ENCODE data around the gene PRKG1.

PRKG1 gene

DNA sequence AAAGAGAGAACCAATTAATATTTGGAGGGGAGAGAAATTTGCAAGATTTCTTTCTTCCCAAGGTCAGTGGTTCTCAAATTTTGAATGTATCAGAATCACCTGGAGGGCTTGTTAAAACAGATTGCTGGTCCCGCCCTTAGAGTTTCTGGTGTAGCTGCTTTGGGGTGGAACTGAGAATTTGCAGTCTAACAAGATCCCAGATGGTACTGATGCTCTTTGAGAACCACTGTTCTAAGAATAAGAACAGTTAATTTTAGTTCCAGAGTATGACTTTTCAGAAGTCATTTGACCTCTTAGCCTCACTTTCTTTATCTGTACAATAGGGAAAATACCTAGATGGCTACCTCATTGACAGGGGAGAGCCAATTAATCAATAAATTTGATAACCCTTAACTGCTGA lies 161.6 kb downstream of the PRKG1 start:
- WGBS (ENCODE audit: insufficient coverage): 86% methylated on average over 1 of the region's 1 CpG
- Histone ChIP-seq H3K9me3 (ENCODE audit: control extremely low read depth in 1 of 5, control insufficient read depth in 4 of 5, insufficient read depth in 2 of 5, low read depth in 1 of 5, low read length in 4 of 5) (no peaks in the 10 kb centered on the region), H3K4me3 (ENCODE audit: control insufficient read depth in 1 of 7, extremely low read depth in 1 of 7, insufficient read depth in 4 of 7, low read depth in 2 of 7, low read length in 6 of 7) (no peak overlapping the region), H3K36me3 (ENCODE audit: control insufficient read depth in 4 of 4, insufficient read depth in 4 of 4, low read length in 3 of 4) (no peaks in the 10 kb centered on the region), H3K27ac (ENCODE audit: insufficient read depth in 1 of 2, low read depth in 1 of 2, low read length in 2 of 2, poor library complexity in 1 of 2, severe bottlenecking in 2 of 2) (no peak overlapping the region), H3K4me1 (ENCODE audit: control extremely low read depth in 1 of 4, control insufficient read depth in 4 of 4, insufficient read depth in 4 of 4, low read length in 3 of 4) (peaks cover 0 to 6% (median 0%) of the 10 kb centered on the region in 4 experiments), H3K27me3 (replicated peaks in 2 of 5; ENCODE audit: control insufficient read depth in 4 of 5, insufficient read depth in 5 of 5, low read length in 4 of 5) (no peaks in the 10 kb centered on the region)
- POLR2A ChIA-PET: no interaction called here
- no peak for DNase-seq
- CTCF ChIA-PET: no interaction called here

DNA sequence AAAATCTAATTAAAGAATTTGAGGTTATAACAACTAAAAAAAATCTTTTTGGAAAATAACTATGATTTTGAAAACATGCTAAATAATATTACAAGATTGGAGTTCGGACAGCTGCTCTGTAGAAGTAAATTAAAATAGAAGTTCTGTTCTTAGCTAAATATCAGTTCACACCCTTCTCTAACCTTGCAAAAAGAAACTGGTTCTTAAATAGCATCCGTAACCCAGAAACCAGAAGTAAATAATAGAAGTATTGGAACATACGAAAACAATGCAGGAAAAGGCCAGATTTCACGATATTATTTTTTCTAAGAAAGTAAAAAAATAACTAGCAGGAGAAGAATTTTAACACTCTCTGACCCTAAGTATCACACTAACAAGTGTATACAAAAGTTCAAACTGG lies 164.7 kb downstream of the PRKG1 start:
- no peak overlapping the region for H3K27ac ChIP-seq (ENCODE audit: insufficient read depth in 1 of 2, low read depth in 1 of 2, low read length in 2 of 2, poor library complexity in 1 of 2, severe bottlenecking in 2 of 2)
- ChIA-PET POLR2A (no interaction called here), CTCF (no interaction called here)
- WGBS (ENCODE audit: insufficient coverage): no CpG with 5 or more reads among the region's 4 CpGs
- no peak overlapping the region for H3K4me3 ChIP-seq (ENCODE audit: control insufficient read depth in 1 of 7, extremely low read depth in 1 of 7, insufficient read depth in 4 of 7, low read depth in 2 of 7, low read length in 6 of 7)
- H3K4me1 ChIP-seq (ENCODE audit: control extremely low read depth in 1 of 4, control insufficient read depth in 4 of 4, insufficient read depth in 4 of 4, low read length in 3 of 4): peaks cover 0 to 3% (median 0%) of the 10 kb centered on the region in 4 experiments
- DNase-seq: no peak
- H3K36me3 ChIP-seq (ENCODE audit: control insufficient read depth in 4 of 4, insufficient read depth in 4 of 4, low read length in 3 of 4): no peaks in the 10 kb centered on the region
- H3K9me3 ChIP-seq (ENCODE audit: control extremely low read depth in 1 of 5, control insufficient read depth in 4 of 5, insufficient read depth in 2 of 5, low read depth in 1 of 5, low read length in 4 of 5): no peaks in the 10 kb centered on the region
- no peaks in the 10 kb centered on the region for H3K27me3 ChIP-seq (replicated peaks in 2 of 5; ENCODE audit: control insufficient read depth in 4 of 5, insufficient read depth in 5 of 5, low read length in 4 of 5)

- H3K9me3 ChIP-seq (ENCODE audit: control extremely low read depth in 1 of 5, control insufficient read depth in 4 of 5, insufficient read depth in 2 of 5, low read depth in 1 of 5, low read length in 4 of 5): no peaks in the 10 kb centered on the region
- ChIA-PET CTCF (no interaction called here), POLR2A (no interaction called here)
- DNase-seq: no peak
- no peak overlapping the region for H3K27ac ChIP-seq (ENCODE audit: insufficient read depth in 1 of 2, low read depth in 1 of 2, low read length in 2 of 2, poor library complexity in 1 of 2, severe bottlenecking in 2 of 2)
- no peak overlapping the region for H3K4me3 ChIP-seq (ENCODE audit: control insufficient read depth in 1 of 7, extremely low read depth in 1 of 7, insufficient read depth in 4 of 7, low read depth in 2 of 7, low read length in 6 of 7)
- peaks cover 0 to 27% (median 17%) of the 10 kb centered on the region in 4 experiments for H3K4me1 ChIP-seq (ENCODE audit: control extremely low read depth in 1 of 4, control insufficient read depth in 4 of 4, insufficient read depth in 4 of 4, low read length in 3 of 4)
- no peaks in the 10 kb centered on the region for H3K36me3 ChIP-seq (ENCODE audit: control insufficient read depth in 4 of 4, insufficient read depth in 4 of 4, low read length in 3 of 4)
- 100% methylated on average over 1 of the region's 1 CpG for WGBS (ENCODE audit: insufficient coverage)
- H3K27me3 ChIP-seq (replicated peaks in 2 of 5; ENCODE audit: control insufficient read depth in 4 of 5, insufficient read depth in 5 of 5, low read length in 4 of 5): no peaks in the 10 kb centered on the region
These were observed 167.2 kb downstream of the PRKG1 start for GRCh38 chr10:51241461-51241860.

DNA sequence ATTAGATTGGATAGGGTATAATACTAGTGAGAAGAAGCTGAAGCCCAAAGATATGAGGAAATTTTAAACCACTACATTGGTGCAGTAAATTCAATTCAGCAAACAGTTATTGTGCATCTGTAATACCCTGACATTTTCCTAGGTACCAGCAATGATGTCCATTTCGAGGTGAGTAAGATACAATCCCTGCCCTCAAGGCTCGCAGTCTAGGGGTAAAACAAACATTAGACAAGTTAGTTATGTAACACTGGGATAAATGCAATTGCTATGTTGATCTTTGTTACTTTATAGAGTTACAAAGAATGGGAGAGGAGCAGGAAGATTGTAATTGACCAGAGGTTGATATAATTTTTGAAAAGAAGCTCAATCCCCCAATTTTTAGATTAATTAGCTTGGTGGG lies 168.1 kb downstream of the PRKG1 start:
- Histone ChIP-seq H3K9me3 (ENCODE audit: control extremely low read depth in 1 of 5, control insufficient read depth in 4 of 5, insufficient read depth in 2 of 5, low read depth in 1 of 5, low read length in 4 of 5) (no peaks in the 10 kb centered on the region), H3K27ac (ENCODE audit: insufficient read depth in 1 of 2, low read depth in 1 of 2, low read length in 2 of 2, poor library complexity in 1 of 2, severe bottlenecking in 2 of 2) (no peak overlapping the region), H3K4me1 (ENCODE audit: control extremely low read depth in 1 of 4, control insufficient read depth in 4 of 4, insufficient read depth in 4 of 4, low read length in 3 of 4) (peaks cover 0 to 33% (median 21%) of the 10 kb centered on the region in 4 experiments), H3K27me3 (replicated peaks in 2 of 5; ENCODE audit: control insufficient read depth in 4 of 5, insufficient read depth in 5 of 5, low read length in 4 of 5) (no peaks in the 10 kb centered on the region), H3K4me3 (ENCODE audit: control insufficient read depth in 1 of 7, extremely low read depth in 1 of 7, insufficient read depth in 4 of 7, low read depth in 2 of 7, low read length in 6 of 7) (no peak overlapping the region), H3K36me3 (ENCODE audit: control insufficient read depth in 4 of 4, insufficient read depth in 4 of 4, low read length in 3 of 4) (no peaks in the 10 kb centered on the region)
- 87% methylated on average over 2 of the region's 2 CpGs for WGBS (ENCODE audit: insufficient coverage)
- POLR2A ChIA-PET: no interaction called here
- no peak for DNase-seq
- CTCF ChIA-PET: no interaction called here

DNA sequence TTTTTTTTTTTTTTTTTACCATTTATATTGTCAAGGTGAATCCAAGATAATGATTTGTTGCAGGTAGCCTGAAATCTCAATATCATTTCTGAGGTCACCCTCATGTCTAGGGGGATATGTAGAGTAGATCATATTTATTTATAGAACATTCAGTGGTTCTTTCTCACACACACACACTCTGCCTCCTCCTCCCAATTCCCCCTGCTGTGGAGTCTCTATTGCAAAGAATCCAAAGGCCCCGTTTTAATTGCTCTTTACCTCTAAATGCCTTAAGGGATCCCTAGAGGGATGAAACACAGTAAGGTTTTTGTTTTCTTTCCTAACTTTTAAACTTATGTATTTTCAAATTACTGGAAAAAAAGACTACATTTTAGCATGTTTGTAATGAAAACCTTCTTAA lies 170.0 kb downstream of the PRKG1 start:
- no CpG with 5 or more reads among the region's 1 CpG for whole genome bisulfite sequencing (ENCODE audit: insufficient coverage)
- H3K27me3 ChIP-seq (replicated peaks in 2 of 5; ENCODE audit: control insufficient read depth in 4 of 5, insufficient read depth in 5 of 5, low read length in 4 of 5): no peaks in the 10 kb centered on the region
- H3K4me1 ChIP-seq (ENCODE audit: control extremely low read depth in 1 of 4, control insufficient read depth in 4 of 4, insufficient read depth in 4 of 4, low read length in 3 of 4): peaks cover 0 to 35% (median 21%) of the 10 kb centered on the region in 4 experiments
- H3K4me3 ChIP-seq (ENCODE audit: control insufficient read depth in 1 of 7, extremely low read depth in 1 of 7, insufficient read depth in 4 of 7, low read depth in 2 of 7, low read length in 6 of 7): peak overlapping the region in 1 of 7 experiments; percentile 9
- POLR2A ChIA-PET: no interaction called here
- DNase-seq: no peak
- no peak overlapping the region for H3K27ac ChIP-seq (ENCODE audit: insufficient read depth in 1 of 2, low read depth in 1 of 2, low read length in 2 of 2, poor library complexity in 1 of 2, severe bottlenecking in 2 of 2)
- CTCF ChIA-PET: interaction anchor here (0.6 to 1.0 kb wide), 3 partner anchors 18 to 187 kb away, joined by 3 to 4 read pairs (median 3); no protein-coding TSS in a partner anchor
- H3K9me3 ChIP-seq (ENCODE audit: control extremely low read depth in 1 of 5, control insufficient read depth in 4 of 5, insufficient read depth in 2 of 5, low read depth in 1 of 5, low read length in 4 of 5): no peaks in the 10 kb centered on the region
- H3K36me3 ChIP-seq (ENCODE audit: control insufficient read depth in 4 of 4, insufficient read depth in 4 of 4, low read length in 3 of 4): no peaks in the 10 kb centered on the region

GRCh38 chr10:51244748-51245490 lies 170.6 kb downstream of the PRKG1 start:
- DNase-seq: peak in 2 of 3 donors; percentile 54 to 65
- Histone ChIP-seq H3K4me1 (ENCODE audit: control extremely low read depth in 1 of 4, control insufficient read depth in 4 of 4, insufficient read depth in 4 of 4, low read length in 3 of 4) (peaks cover 0 to 40% (median 21%) of the 10 kb centered on the region in 4 experiments), H3K27ac (ENCODE audit: insufficient read depth in 1 of 2, low read depth in 1 of 2, low read length in 2 of 2, poor library complexity in 1 of 2, severe bottlenecking in 2 of 2) (no peak overlapping the region), H3K27me3 (replicated peaks in 2 of 5; ENCODE audit: control insufficient read depth in 4 of 5, insufficient read depth in 5 of 5, low read length in 4 of 5) (no peaks in the 10 kb centered on the region), H3K4me3 (ENCODE audit: control insufficient read depth in 1 of 7, extremely low read depth in 1 of 7, insufficient read depth in 4 of 7, low read depth in 2 of 7, low read length in 6 of 7) (peak overlapping the region in 1 of 7 experiments; percentile 13), H3K9me3 (ENCODE audit: control extremely low read depth in 1 of 5, control insufficient read depth in 4 of 5, insufficient read depth in 2 of 5, low read depth in 1 of 5, low read length in 4 of 5) (no peaks in the 10 kb centered on the region), H3K36me3 (ENCODE audit: control insufficient read depth in 4 of 4, insufficient read depth in 4 of 4, low read length in 3 of 4) (no peaks in the 10 kb centered on the region)
- WGBS (ENCODE audit: insufficient coverage): 28% methylated on average over 3 of the region's 4 CpGs
- CTCF ChIA-PET: interaction anchor here (0.6 to 1.0 kb wide), 3 partner anchors 19 to 186 kb away, joined by 3 to 4 read pairs (median 3); no protein-coding TSS in a partner anchor
- POLR2A ChIA-PET: no interaction called here

- whole genome bisulfite sequencing (ENCODE audit: insufficient coverage): no CpG with 5 or more reads among the region's 1 CpG
- CTCF ChIA-PET: no interaction called here
These were observed 171.9 kb downstream of the PRKG1 start for GRCh38 chr10:51246156-51246555.

More at GRCh38 chr10:51246156-51246555, 171.9 kb downstream of the PRKG1 start:
- Histone ChIP-seq H3K27ac (ENCODE audit: insufficient read depth in 1 of 2, low read depth in 1 of 2, low read length in 2 of 2, poor library complexity in 1 of 2, severe bottlenecking in 2 of 2) (peak overlapping the region; percentile 20 to 27), H3K36me3 (ENCODE audit: control insufficient read depth in 4 of 4, insufficient read depth in 4 of 4, low read length in 3 of 4) (no peaks in the 10 kb centered on the region), H3K4me1 (ENCODE audit: control extremely low read depth in 1 of 4, control insufficient read depth in 4 of 4, insufficient read depth in 4 of 4, low read length in 3 of 4) (peaks cover 0 to 52% (median 27%) of the 10 kb centered on the region in 4 experiments), H3K27me3 (replicated peaks in 2 of 5; ENCODE audit: control insufficient read depth in 4 of 5, insufficient read depth in 5 of 5, low read length in 4 of 5) (no peaks in the 10 kb centered on the region), H3K4me3 (ENCODE audit: control insufficient read depth in 1 of 7, extremely low read depth in 1 of 7, insufficient read depth in 4 of 7, low read depth in 2 of 7, low read length in 6 of 7) (peak overlapping the region in 1 of 7 experiments; percentile 34), H3K9me3 (ENCODE audit: control extremely low read depth in 1 of 5, control insufficient read depth in 4 of 5, insufficient read depth in 2 of 5, low read depth in 1 of 5, low read length in 4 of 5) (no peaks in the 10 kb centered on the region)
- DNase-seq: peak in 2 of 3 donors; percentile 61 to 64
- POLR2A ChIA-PET: no interaction called here

Data from common myeloid progenitor, CD34-positive (primary cell).